Motor neuron (in vitro differentiated cells): ENCODE data around the gene SYCP3. TPM values are rescaled to one million over a fixed set of nuclear protein-coding genes. Genes with fewer than 3 reads are reported as not detected.

Experiments used
- ATAC-seq, 8 experiments: fragments of 200-7000 bp; cut with Tn5 transposase; replicated peaks in 6 of 8; 2 replicates each; pipeline ENCODE4 v1.8.0; 2021; ENCODE audit warnings: mild to moderate bottlenecking in 8 of 8, moderate library complexity in 8 of 8
- H3K27ac ChIP-seq, 2 donors: fragments of 250-450 bp; sonication (Bioruptor Pico); 2 replicates each; pipeline ENCODE4 v1.9.0; 2021; ENCODE audit warnings: antibody characterized with exemption in 2 of 2, mild to moderate bottlenecking in 2 of 2, moderate library complexity in 1 of 2
- H3K4me1 ChIP-seq, 2 donors: fragments of 250-450 bp; sonication (Bioruptor Pico); replicated peaks in 1 of 2; 2 replicates each; pipeline ENCODE4 v1.6.1; 2021; ENCODE audit warnings: antibody characterized with exemption in 2 of 2, mild to moderate bottlenecking in 2 of 2, moderate library complexity in 1 of 2
- H3K4me3 ChIP-seq, 5 donors: fragments of 250-450 bp; sonication (Bioruptor Pico); 2 replicates each; pipeline ENCODE4 v1.9.0; 2021; ENCODE audit warnings: antibody characterized with exemption in 5 of 5, mild to moderate bottlenecking in 5 of 5, moderate library complexity in 4 of 5
- WGBS, 10 experiments: fragments of 450-650 bp; shearing (Covaris generic); methylation state at CpG; one replicate each; pipeline ENCODE4 v1.0.0; 2022; 5-methylcytosine and 5-hydroxymethylcytosine counted together
- in situ Hi-C, 9 experiments: fragments of 400-800 bp; cut with MboI; loops; one replicate each; pipeline ENCODE4 v1.15.0; 2021; ENCODE audit warnings: low sequenced_read_pairs in 9 of 9, low pct_unique_long_range_greater_than_20kb in 2 of 9; ENCODE audit not compliant: unreplicated experiment in 9 of 9
- total RNA-seq, 8 experiments: library from RNA; unstranded; fragments of 300-600 nt; gene quantifications; 2 replicates each; pipeline versions ENCODE4 v1.2.3 to v1.2.4, GENCODE V29; 2022

Gene SYCP3
- total RNA-seq, 8 experiments from 2014 or later: 0.60 to 15.7 (median 0.83) TPM

DNA sequence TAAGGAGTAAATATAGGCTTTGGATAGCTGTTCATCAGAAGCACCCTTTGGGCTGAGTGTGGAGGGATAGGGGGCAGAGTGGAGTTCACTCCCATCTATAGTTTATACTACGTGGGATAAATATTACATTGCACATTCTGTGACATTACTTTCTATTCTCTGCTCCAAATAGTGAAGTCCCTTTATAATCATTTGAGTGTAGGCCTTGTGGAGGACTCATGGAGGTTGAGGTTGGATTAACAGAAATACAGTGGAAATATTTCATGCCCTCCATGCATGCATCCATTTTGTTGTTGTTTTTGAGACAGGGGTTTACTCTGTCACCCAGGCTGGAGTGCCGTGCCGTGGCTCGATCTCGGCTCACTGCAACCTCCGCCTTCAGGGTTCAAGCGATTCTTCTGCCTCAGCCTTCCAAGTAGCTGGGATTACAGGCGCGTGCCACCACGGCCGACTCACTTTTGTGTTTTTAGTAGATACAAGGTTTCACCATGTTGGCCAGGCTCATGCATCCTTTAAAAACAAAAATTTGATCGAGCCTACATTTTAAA, 40.4 kb downstream of the SYCP3 start:
- H3K27ac ChIP-seq: peak overlapping the region in 1 of 2 donors; percentile 54
- peak overlapping the region; percentile 70 to 99 (median 75) for H3K4me3 ChIP-seq
- H3K4me1 ChIP-seq: peaks cover 27 to 29% of the 10 kb centered on the region in 2 donors
- in situ Hi-C loops: no loop called here
- ATAC-seq: peak in 1 of 8 experiments; percentile 9
- 0 to 80% (median 38%) methylated on average over 1 to 11 of the region's 12 CpGs; no CpG with 5 or more reads in 2 of the 10 experiments for WGBS, 10 experiments

DNA sequence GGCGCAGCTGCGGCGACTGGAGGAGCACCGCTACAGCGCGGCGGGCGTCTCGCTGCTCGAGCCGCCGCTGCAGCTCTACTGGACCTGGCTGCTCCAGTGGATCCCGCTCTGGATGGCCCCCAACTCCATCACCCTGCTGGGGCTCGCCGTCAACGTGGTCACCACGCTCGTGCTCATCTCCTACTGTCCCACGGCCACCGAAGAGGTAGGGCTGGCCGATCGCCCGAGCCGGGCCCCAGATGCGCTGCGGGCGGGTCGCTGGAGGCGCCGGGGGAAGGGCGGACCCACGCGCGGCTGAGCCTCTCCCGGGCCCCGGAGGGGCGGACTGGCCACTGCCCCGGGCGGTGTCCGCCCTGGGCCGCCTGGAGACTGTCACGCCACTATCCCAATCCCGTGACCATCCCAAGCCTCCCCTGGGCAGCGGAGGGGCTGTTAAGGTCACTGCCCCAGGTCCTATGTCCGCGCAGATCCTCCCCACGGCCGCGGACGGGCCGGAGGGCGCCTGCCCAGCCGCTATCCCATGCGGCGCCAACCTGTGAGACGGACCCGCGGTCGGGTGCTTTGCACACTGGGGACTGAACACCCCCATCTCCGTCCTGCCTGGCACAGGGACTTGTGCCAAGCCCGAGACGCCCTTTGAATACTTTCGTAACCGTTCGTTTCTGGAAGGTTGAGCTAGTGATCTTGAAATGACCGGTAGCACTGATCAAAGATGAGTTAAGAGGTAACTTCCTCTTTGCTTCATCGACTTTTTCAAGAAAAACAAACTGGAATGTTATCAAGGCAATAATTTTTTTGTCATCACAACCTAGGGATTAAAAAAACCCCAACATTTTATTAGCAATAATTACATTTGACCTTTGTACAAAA, 41.1 kb downstream of the SYCP3 start:
- Histone ChIP-seq H3K4me3 (peak overlapping the region; percentile 70 to 99 (median 75)), H3K27ac (peak overlapping the region; percentile 86 to 88), H3K4me1 (peaks cover 27 to 29% of the 10 kb centered on the region in 2 donors)
- in situ Hi-C loops: no loop called here
- ATAC-seq: peak; percentile 26 to 73 (median 61)
- 0 to 1% (median 0%) methylated on average over 1 to 16 of the region's 67 CpGs; no CpG with 5 or more reads in 3 of the 10 experiments for WGBS, 10 experiments

DNA sequence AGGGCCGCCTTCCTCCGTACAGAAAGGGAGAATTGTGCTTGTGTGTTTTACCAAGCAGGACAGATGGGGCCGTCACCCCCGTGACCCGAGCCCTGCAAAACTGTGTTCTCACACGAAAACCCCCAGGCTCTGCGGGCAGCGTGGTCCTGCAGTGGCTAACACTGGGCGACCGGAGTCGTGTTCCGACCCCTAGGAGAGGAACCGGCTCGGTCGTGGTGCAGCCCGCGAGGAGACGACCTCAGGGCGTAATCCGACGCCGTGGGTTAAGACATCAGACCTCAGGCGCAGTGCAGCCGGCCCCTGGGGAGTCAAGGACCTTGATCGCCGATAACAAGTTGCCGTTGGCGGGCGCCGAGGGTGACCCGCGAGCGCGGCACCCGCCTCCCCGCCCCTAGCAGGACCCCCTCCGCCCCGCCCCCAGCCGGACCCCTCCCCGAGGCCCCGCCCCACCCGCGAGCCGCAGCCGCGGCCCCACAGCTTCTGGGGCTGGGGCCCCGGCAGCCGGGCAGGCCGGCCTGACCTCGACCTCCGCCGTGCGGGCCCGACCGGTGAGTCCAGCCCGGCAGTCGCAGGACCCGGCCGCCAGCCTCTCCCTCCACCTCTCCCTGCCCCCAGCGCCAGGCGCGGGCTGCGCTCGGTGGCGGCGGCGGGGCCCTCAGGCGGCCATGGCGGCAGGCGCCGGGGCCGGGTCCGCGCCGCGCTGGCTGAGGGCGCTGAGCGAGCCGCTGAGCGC, 41.9 kb downstream of the SYCP3 start, which contains the start of gene CHPT1:
Gene CHPT1, plus strand, starts transcription at position 444 of the 733 bp plus-strand sequence. Its CDS starts 222 bp downstream, at position 666.
- H3K4me1 ChIP-seq: peaks cover 25 to 27% of the 10 kb centered on the region in 2 donors

DNA sequence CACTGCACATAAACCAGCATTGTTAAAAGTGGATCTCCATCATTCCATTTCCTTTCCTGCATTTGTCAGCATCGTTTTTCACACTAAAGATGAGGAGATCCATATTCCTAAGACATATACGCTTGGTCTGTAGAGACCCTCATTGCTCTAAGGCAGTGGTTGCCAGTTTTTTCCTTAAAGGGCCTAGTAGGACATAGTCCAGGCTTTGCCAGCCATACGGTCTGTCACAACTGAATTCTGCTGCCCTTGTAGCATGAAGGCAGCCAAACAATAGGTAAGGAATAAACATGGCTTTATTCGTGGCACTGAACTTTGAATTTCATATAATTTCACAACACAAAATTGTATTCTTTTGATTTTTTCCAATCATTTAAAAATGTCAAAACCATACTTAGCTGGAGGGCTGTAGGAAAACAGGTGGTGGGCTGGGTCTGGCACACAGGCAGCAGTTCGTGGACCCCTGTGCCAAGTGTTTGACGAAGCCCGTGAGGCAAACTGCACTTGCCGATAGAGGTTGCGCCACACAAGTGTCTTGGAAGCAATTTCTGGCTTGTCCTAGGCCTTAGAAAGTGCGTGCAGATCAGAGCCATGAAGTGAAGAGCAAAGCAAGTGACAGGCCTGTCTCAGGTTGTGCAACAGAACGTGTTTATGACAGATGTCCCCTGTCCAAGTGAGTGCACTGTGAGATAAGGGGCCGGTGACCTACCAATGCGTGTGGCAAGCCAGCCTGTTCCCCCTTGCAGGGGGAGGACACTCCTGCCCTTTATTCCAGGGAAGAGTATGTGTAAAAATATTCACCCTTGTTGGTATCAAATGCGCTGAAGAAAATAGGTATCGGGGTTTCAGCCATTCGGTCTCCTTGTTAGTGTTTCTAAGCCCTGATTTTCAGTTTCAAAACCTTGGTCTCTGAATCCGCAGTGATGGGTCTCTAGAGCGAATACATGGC, 42.7 kb downstream of the SYCP3 start:
- H3K4me3 ChIP-seq: peak overlapping the region; percentile 70 to 99 (median 75)
- 26 to 87% (median 58%) methylated on average over 2 to 13 of the region's 18 CpGs for WGBS, 10 experiments
- ATAC-seq: peak in 4 of 8 experiments; percentile 14 to 22 (median 19)
- peaks cover 25 to 27% of the 10 kb centered on the region in 2 donors for H3K4me1 ChIP-seq
- in situ Hi-C loops: no loop called here
- peak overlapping the region; percentile 86 to 88 for H3K27ac ChIP-seq

More for the DNA sequence above, 41.9 kb downstream of the SYCP3 start, which contains the start of gene CHPT1:
- peak within 1 kb of the TSS; percentile 70 to 99 (median 75) for H3K4me3 ChIP-seq
- 0% methylated on average over 1 to 3 of the region's 80 CpGs; no CpG with 5 or more reads in 8 of the 10 experiments for WGBS, 10 experiments
- ATAC-seq: peak; percentile 59 to 79 (median 74)
- in situ Hi-C loops: no loop called here
- peak within 1 kb of the TSS; percentile 86 to 88 for H3K27ac ChIP-seq

DNA sequence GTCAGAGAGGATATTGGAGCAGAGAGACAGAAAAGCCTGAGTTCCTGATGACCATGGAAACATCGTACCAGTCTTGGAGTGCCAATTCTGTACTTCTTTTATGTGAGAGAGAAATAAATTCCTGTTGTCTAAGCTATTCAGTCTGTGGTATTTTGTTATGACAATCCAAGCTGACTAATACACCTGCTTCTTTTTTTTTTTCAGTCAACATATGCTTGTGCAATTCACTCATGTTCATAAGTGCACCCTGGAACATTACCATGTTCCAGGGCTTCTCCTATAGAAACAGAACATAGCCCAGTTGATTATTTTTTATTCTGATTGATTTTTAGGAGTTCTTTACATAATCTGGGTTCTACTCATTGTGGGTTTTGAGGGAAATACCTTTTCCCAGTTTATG, 43.6 kb downstream of the SYCP3 start:
- H3K27ac ChIP-seq: no peak overlapping the region
- H3K4me1 ChIP-seq: peaks cover 25% of the 10 kb centered on the region in 2 donors
- no peak for ATAC-seq
- 80 to 100% (median 100%) methylated on average over 1 of the region's 1 CpG; no CpG with 5 or more reads in 4 of the 10 experiments for WGBS, 10 experiments
- no peak overlapping the region for H3K4me3 ChIP-seq
- in situ Hi-C loops: no loop called here

DNA sequence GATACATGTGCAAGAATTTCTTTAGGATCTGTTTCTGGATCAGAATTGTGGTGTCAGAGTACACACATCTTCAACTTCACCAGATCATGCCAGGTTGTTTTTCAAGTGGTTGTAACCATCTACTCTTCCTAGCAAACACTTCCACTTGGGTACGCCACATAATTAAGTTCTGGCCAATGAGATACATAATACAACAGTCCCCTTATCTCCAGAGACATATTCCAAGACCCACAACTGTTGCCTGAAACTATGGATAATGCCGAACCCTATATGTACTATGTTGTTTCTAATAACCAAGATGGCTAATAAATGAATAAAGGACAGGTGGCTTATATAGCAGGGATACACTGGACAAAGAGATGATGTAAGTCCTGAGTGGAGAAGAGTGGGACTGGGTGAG, 44.3 kb downstream of the SYCP3 start:
- in situ Hi-C loops: no loop called here
- Histone ChIP-seq H3K27ac (no peak overlapping the region), H3K4me3 (no peak overlapping the region), H3K4me1 (peaks cover 19% of the 10 kb centered on the region in 2 donors)
- WGBS, 10 experiments: 100% methylated on average over 1 to 2 of the region's 2 CpGs; no CpG with 5 or more reads in 4 of the 10 experiments
- ATAC-seq: no peak

DNA sequence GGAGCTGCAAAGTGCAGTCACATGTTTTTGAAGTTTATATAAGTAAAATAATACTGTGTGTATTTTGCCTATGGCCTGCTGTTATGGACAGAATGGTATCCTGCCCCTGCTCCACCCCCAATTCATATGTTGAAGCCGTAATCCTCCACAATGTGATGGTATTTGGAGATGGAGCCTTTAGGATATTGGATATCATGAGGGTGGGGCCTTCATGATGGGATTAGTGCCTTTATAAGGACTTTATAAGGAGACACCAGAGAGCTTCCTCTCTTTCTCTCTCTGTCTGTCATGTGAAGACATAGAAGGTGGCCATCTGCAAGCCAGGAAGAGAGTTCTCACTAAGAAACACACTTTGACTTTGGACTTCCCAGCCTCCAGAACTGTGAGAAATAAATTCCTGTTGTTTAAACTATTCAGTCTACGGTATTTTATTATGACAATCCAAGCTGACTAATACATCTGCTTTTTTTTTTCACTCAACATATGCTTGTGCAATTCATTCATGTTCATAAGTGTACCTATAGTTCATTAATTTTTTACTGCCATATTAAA, 44.9 kb downstream of the SYCP3 start:
- in situ Hi-C loops: no loop called here
- no peak for ATAC-seq
- Histone ChIP-seq H3K27ac (no peak overlapping the region), H3K4me3 (no peak overlapping the region), H3K4me1 (peaks cover 13% of the 10 kb centered on the region in 2 donors)
- WGBS, 10 experiments: 50 to 100% (median 100%) methylated on average over 1 to 2 of the region's 2 CpGs; no CpG with 5 or more reads in 3 of the 10 experiments

DNA sequence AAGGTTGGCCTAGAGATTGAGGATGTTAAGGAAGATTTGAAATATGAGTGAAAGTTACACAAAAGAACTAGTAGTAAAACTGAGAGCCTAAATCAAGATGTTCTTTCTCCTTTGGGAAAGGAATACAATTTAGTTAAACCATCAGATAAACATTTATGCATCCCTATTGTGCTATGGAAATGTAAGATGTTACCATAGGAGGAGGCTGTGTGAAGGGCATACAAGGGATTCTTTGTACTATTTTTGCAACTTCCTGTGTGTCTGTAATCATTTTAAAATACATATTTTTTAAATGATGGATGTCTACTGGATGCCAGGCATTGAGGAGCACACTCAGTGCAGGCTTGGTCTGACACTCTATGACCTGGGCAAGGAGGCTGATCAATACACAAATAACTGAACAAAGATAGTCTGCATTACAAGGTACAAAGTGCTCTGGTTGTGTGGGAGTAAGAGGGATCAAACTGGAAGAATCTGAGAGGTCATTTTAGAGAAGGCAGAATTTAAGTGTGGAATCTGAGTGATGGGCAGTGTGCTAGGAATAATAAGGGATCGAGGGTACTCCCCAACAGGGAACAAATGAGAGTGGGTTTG, 47.7 kb downstream of the SYCP3 start:
- peaks cover 7% of the 10 kb centered on the region in 2 donors for H3K4me1 ChIP-seq
- in situ Hi-C loops: no loop called here
- no peak overlapping the region for H3K4me3 ChIP-seq
- 80 to 100% (median 88%) methylated on average over 1 of the region's 1 CpG; no CpG with 5 or more reads in 5 of the 10 experiments for WGBS, 10 experiments
- peak in 1 of 8 experiments; percentile 75 for ATAC-seq
- H3K27ac ChIP-seq: no peak overlapping the region

DNA sequence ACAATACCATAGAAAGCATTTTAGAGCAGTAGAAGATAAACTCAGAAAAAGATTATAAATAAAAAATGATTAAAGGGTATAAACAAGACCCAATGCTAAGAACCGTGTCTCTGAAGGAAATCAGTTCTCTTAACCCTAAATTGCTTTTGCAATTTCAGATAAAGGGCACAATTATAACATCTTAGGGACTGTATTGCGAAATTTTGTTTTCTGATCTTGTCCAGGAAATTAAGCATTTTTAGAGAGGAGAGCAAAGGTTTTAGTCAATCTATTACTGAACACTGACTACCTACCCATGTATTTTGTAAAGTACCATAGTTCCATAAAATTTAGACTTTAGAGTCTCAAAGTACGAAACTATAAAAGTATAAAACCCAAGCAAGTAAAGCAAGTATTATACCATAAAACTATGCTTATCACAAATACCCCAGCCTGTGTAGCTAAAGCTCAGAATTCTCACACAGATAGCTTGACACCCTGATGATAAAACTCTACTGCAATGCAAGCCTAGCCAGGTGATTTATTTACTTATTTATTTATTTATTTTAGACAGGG, 48.6 kb downstream of the SYCP3 start:
- no peak overlapping the region for H3K4me3 ChIP-seq
- H3K27ac ChIP-seq: no peak overlapping the region
- no peak for ATAC-seq
- WGBS, 10 experiments: 38 to 96% (median 69%) methylated on average over 1 to 3 of the region's 3 CpGs
- in situ Hi-C loops: no loop called here
- H3K4me1 ChIP-seq: no peaks in the 10 kb centered on the region

DNA sequence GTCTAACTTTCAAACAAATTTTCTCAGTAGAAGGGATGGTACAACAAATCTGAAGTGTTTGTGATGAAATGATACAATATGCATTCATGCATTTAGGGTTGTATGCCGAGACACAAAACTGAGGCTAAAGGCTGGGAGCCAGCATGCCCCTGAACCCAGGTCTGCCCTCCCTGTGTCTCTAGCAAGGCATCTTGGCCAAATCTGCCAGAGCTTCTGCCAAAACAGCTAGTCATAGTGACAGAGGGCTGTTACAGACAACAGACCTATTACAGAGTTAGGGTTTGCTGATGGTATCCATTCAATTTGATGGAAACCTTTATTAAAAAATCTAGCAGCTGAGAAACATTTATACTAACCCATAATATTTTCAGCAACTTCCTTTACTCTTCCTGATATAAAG, 53.1 kb downstream of the SYCP3 start:
- H3K4me1 ChIP-seq: no peaks in the 10 kb centered on the region
- 90 to 100% (median 100%) methylated on average over 1 of the region's 1 CpG; no CpG with 5 or more reads in 5 of the 10 experiments for WGBS, 10 experiments
- H3K4me3 ChIP-seq: no peak overlapping the region
- ATAC-seq: no peak
- H3K27ac ChIP-seq: no peak overlapping the region
- in situ Hi-C loops: no loop called here

DNA sequence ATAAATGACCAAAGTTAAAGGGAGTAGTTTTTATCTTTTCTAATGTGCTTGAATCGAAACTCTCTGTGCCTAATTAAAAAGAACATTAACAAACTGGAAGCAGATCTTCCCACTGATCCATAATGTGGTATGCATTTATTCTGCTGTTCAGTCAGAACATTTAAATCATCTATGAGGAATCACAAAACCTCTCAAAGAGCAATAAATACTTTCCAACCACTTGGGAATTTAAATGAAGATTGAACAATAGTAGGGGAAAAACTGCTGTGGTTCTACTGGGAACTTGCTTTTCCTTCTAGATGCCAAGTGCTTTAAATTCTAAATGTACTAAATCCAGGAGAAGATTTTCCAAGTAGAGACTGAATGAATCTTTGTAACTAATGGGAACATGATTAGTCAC, 54.2 kb downstream of the SYCP3 start:
- H3K4me3 ChIP-seq: no peak overlapping the region
- 0 to 83% (median 33%) methylated on average over 1 of the region's 1 CpG; no CpG with 5 or more reads in 3 of the 10 experiments for WGBS, 10 experiments
- H3K27ac ChIP-seq: no peak overlapping the region
- in situ Hi-C loops: no loop called here
- H3K4me1 ChIP-seq: no peaks in the 10 kb centered on the region
- peak in 3 of 8 experiments; percentile 32 to 63 (median 58) for ATAC-seq
